Body of pancreas (tissue), 4 donors: ENCODE results near the gene CDKAL1. TPM values are rescaled to one million over a fixed set of nuclear protein-coding genes. Genes with fewer than 3 reads are reported as not detected.

Experiments used
- ATAC-seq: fragments of 150-250 bp; one replicate; pipeline ENCODE4 v1.9.1; 2016
- DNase-seq, 4 donors: peaks; one replicate each; pipeline ENCODE4 v3.0.0-alpha.2; 2019
- H3K27ac ChIP-seq, 4 donors: fragments of 200-600 bp; sonication (generic); 1 replicate in 3 of 4; 2 replicates in 1 of 4; pipeline versions ENCODE4 v1.5.1 to v1.6.1; 2016 to 2019; ENCODE audit warnings: mild to moderate bottlenecking in 1 of 4, mixed read lengths in 1 of 4, moderate library complexity in 1 of 4
- H3K27me3 ChIP-seq, 2 donors: fragments of 200-600 bp; sonication (generic); one replicate each; pipeline ENCODE4 v1.6.0; 2016; ENCODE audit warnings: mild to moderate bottlenecking in 1 of 2
- H3K36me3 ChIP-seq, 2 donors: fragments of 200-600 bp; sonication (generic); replicated peaks in 1 of 2; 2 replicates each; pipeline ENCODE4 v1.5.1; 2016; ENCODE audit warnings: low read depth in 2 of 2; ENCODE audit not compliant: insufficient read depth in 1 of 2
- H3K4me1 ChIP-seq: fragments of 200-600 bp; sonication (generic); one replicate; pipeline ENCODE4 v1.6.0; 2016
- H3K4me3 ChIP-seq, 2 donors: fragments of 200-600 bp; sonication (generic); 1 replicate in 1 of 2; 2 replicates in 1 of 2; pipeline ENCODE4 v1.5.1; 2016 to 2019
- H3K9me3 ChIP-seq, 3 donors: fragments of 200-600 bp; sonication (generic); 1 replicate in 2 of 3; 2 replicates in 1 of 3; pipeline ENCODE4 v1.5.1; 2016
- POLR2A ChIP-seq, 3 donors: fragments of 450-650 bp; IDR thresholded peaks; one replicate each; pipeline ENCODE4 v1.6.1; 2016; ENCODE audit warnings: antibody characterized with exemption in 3 of 3, mild to moderate bottlenecking in 2 of 3
- WGBS, 2 donors: methylation state at CpG; one replicate each; pipeline ENCODE4 v1.1.5; 2017; 5-methylcytosine and 5-hydroxymethylcytosine counted together
- intact Hi-C: fragments of 100-400 bp; cut with DNase I; formaldehyde crosslinking; loops from one replicate; pipeline ENCODE4 v1.15.1; 2023
- total RNA-seq, 2 donors: library from RNA; depleted of rRNA; stranded (reverse); fragments of >200 nt; gene quantifications; one replicate each; pipeline ENCODE4 v1.1.0, GENCODE V29; 2016
- TF ChIP-seq, protein P1 (sequence below), 7 experiments: fragments of 450-650 bp in 4 of 7; fragments of 200-600 bp in 3 of 7; sonication (generic) in 3 of 7; IDR thresholded peaks; one replicate each; pipeline ENCODE4 v1.5.1; 2016 to 2019; ENCODE audit warnings: antibody characterized with exemption in 7 of 7

The CDKAL1 gene
- total RNA-seq, 2 donors from 2014 or later = 16.3 to 18.1 TPM

DNA sequence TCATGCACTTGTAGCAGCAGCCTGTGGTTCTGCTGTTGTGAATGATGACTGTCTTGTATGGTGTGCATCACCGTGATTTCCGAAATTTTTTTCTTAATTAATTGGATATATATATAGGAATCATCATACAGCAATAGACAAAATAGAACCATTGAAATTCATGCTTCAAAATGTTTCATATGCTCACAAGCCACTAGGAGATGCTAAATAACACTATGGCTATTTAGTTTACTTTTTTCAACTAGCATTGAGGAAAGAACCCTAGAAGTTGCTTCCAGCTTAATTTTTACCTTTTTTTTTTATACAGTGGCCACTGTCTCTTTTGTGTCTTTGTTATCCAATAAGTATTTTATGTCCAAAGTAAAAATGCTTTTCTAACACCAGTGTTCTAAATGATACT is 485.4 kb downstream of the CDKAL1 start:
- intact Hi-C loops = no loop called here

DNA sequence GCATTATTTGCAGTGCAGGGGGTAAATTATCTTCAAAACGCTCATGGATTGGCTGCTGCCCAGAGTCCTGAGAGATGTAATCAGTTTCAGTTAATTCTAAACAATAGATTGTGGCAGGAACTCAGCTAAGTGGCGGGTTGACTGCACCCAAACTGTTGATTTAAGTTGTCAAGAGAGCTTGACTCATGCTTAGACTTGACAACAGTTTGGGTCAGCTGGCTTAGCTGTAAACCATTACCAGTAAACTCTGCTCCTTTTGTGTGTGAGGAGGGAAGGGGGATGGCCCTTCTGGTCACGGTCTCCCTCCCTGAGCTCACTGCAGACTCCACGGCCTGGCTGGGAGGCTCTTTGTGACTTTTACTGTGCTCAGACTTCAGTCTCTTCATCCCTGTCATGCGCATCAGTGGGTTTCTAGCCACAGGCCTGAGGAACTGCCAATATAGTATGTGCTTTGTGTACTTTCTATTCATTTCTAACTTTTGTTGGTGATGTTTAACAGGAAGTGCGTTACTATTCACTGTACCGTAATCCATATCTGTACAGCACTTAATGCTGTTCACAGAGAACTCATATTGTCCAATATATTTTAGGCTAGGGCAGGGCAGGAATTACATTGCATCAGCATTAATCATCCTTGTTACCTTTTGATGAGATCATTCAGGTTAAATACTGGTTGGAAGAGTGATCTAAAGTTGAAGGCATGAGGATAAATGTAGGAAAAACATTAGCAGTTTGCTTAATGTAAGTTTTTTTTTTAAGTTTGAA is 488.3 kb downstream of the CDKAL1 start:
- Histone ChIP-seq H3K27ac (peak overlapping the region; percentile 52 to 83 (median 64)), H3K4me3 (no peak overlapping the region), H3K27me3 (no peaks in the 10 kb centered on the region), H3K36me3 (no peaks in the 10 kb centered on the region), H3K4me1 (peaks cover 25% of the 10 kb centered on the region), H3K9me3 (no peaks in the 10 kb centered on the region)
- ATAC-seq (peak; percentile 85), DNase-seq (peak; percentile 44 to 63 (median 54))
- TF ChIP-seq POLR2A (IDR thresholded peaks at IDR 0.05) = no peak
- TF ChIP-seq, protein P1, sequence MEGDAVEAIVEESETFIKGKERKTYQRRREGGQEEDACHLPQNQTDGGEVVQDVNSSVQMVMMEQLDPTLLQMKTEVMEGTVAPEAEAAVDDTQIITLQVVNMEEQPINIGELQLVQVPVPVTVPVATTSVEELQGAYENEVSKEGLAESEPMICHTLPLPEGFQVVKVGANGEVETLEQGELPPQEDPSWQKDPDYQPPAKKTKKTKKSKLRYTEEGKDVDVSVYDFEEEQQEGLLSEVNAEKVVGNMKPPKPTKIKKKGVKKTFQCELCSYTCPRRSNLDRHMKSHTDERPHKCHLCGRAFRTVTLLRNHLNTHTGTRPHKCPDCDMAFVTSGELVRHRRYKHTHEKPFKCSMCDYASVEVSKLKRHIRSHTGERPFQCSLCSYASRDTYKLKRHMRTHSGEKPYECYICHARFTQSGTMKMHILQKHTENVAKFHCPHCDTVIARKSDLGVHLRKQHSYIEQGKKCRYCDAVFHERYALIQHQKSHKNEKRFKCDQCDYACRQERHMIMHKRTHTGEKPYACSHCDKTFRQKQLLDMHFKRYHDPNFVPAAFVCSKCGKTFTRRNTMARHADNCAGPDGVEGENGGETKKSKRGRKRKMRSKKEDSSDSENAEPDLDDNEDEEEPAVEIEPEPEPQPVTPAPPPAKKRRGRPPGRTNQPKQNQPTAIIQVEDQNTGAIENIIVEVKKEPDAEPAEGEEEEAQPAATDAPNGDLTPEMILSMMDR (IDR thresholded peaks at IDR 0.05) = no peak
- intact Hi-C loops = no loop called here
- 53 to 62% methylated on average over 7 of the region's 7 CpGs for WGBS, 2 donors

More for the DNA sequence above, 485.4 kb downstream of the CDKAL1 start:
- Histone ChIP-seq H3K4me1 (peaks cover 25% of the 10 kb centered on the region), H3K27ac (no peak overlapping the region), H3K4me3 (no peak overlapping the region), H3K36me3 (no peaks in the 10 kb centered on the region), H3K9me3 (no peaks in the 10 kb centered on the region), H3K27me3 (no peaks in the 10 kb centered on the region)
- no peak for DNase-seq
- WGBS, 2 donors = 75 to 80% methylated on average over 2 of the region's 2 CpGs
- no peak for ATAC-seq
- no peak for TF ChIP-seq POLR2A (IDR thresholded peaks at IDR 0.05)
- TF ChIP-seq, protein P1 (IDR thresholded peaks at IDR 0.05) = peak in 2 of 7 experiments; percentile 17 to 23

- no peak for ATAC-seq
- TF ChIP-seq, protein P1 (IDR thresholded peaks at IDR 0.05) = no peak
- H3K9me3 ChIP-seq = no peaks in the 10 kb centered on the region
- peak overlapping the region in 3 of 4 donors; percentile 6 to 83 (median 61) for H3K27ac ChIP-seq
- no peaks in the 10 kb centered on the region for H3K36me3 ChIP-seq
- WGBS, 2 donors = 95 to 97% methylated on average over 3 of the region's 3 CpGs
- peaks cover 25% of the 10 kb centered on the region for H3K4me1 ChIP-seq
- no peak for DNase-seq
- no peaks in the 10 kb centered on the region for H3K27me3 ChIP-seq
- H3K4me3 ChIP-seq = no peak overlapping the region
- intact Hi-C loops = no loop called here
Measured at GRCh38 chr6:21023210-21023609, 489.0 kb downstream of the CDKAL1 start.

- no peaks in the 10 kb centered on the region for H3K9me3 ChIP-seq
- WGBS, 2 donors = 50 to 88% methylated on average over 1 of the region's 1 CpG
- DNase-seq = no peak
- H3K27ac ChIP-seq = no peak overlapping the region
- no peak for ATAC-seq
- intact Hi-C loops = no loop called here
- H3K4me1 ChIP-seq = peaks cover 25% of the 10 kb centered on the region
- TF ChIP-seq, protein P1 (IDR thresholded peaks at IDR 0.05) = no peak
- no peak for TF ChIP-seq POLR2A (IDR thresholded peaks at IDR 0.05)
- H3K27me3 ChIP-seq = no peaks in the 10 kb centered on the region
- no peak overlapping the region for H3K4me3 ChIP-seq
- no peaks in the 10 kb centered on the region for H3K36me3 ChIP-seq
Measured at GRCh38 chr6:21024616-21025015, 490.4 kb downstream of the CDKAL1 start.
